ENCODE results near the gene SSR4.

Gene SSR4

GRCh38 chrX:153829549-153829798 lies 35.0 kb downstream of the SSR4 start:
- POLR2A ChIA-PET, result interaction anchor here (1.4 kb wide), 1 partner anchor 10 kb away, joined by 9 read pairs; no protein-coding TSS in a partner anchor
- no peaks in the 10 kb centered on the region for H3K36me3 ChIP-seq (ENCODE audit: control insufficient read depth in 2 of 2, insufficient read depth in 1 of 2, low read length in 2 of 2)

More at GRCh38 chrX:153829549-153829798, 35.0 kb downstream of the SSR4 start:
- CTCF ChIA-PET, result interaction anchor here (0.6 to 1.2 kb wide), 3 partner anchors 94 to 187 kb away, joined by 3 to 5 read pairs (median 4); no protein-coding TSS in a partner anchor
- Histone ChIP-seq H3K27ac (ENCODE audit: extremely low read depth, low read depth, low read length) (no peak overlapping the region), H3K9me3 (ENCODE audit: control insufficient read depth, insufficient read depth, low read depth, low read length) (no peaks in the 10 kb centered on the region), H3K4me1 (ENCODE audit: control insufficient read depth, insufficient read depth, low read length) (no peaks in the 10 kb centered on the region), H3K4me3 (ENCODE audit: low read depth, low read length) (peak overlapping the region; percentile 33)
- TF ChIP-seq MZF1 (tag by site-specific recombination; IDR thresholded peaks at IDR 0.05; ENCODE audit: borderline replicate concordance) (no peak), ZNF664 (tag by site-specific recombination; IDR thresholded peaks at IDR 0.05) (no peak), ZNF561 (tag by site-specific recombination; IDR thresholded peaks at IDR 0.05; ENCODE audit: borderline replicate concordance) (no peak), ZBTB8A (tag by site-specific recombination; IDR thresholded peaks at IDR 0.05) (peak; percentile 93), ZBTB11 (tag by site-specific recombination; conservative IDR thresholded peaks at IDR 0.05; ENCODE audit: low read depth) (no peak), ZNF449 (tag by site-specific recombination; IDR thresholded peaks at IDR 0.05) (peak; percentile 98), ZNF624 (tag by site-specific recombination; IDR thresholded peaks at IDR 0.05) (no peak), HIC1 (tag by site-specific recombination; IDR thresholded peaks at IDR 0.05) (peak; percentile 57; the same call in 1 of the 2 replicates), ZNF311 (tag by site-specific recombination; IDR thresholded peaks at IDR 0.05; ENCODE audit: borderline replicate concordance) (no peak), GLIS2 (tag by site-specific recombination; IDR thresholded peaks at IDR 0.05) (peak; percentile 71), MYNN (tag by site-specific recombination; IDR thresholded peaks at IDR 0.05; ENCODE audit: borderline replicate concordance) (no peak), ZNF645 (tag by site-specific recombination; IDR thresholded peaks at IDR 0.05) (no peak), ZIC2 (tag by site-specific recombination; IDR thresholded peaks at IDR 0.05) (peak; percentile 66), ZNF514 (tag by site-specific recombination; IDR thresholded peaks at IDR 0.05) (no peak)
